GM08714 (cell line): Measurements from ENCODE around the gene VTN.
A peak's percentile ranks its signal among the peaks of the same experiment; 100 is the strongest.

Source experiments
- H3K4me3 ChIP-seq: fragments of 200-500 bp; sonication (Bioruptor generic); 2 replicates; pipeline ENCODE4 v1.5.1; 2014; ENCODE audit warnings: mild to moderate bottlenecking, low read length, inconsistent platforms
- ZNF274 ChIP-seq: IDR thresholded peaks from 2 replicates; pipeline ENCODE4 v1.6.1; 2012; ENCODE audit warnings: mild to moderate bottlenecking, low read depth, low read length

The VTN gene

DNA sequence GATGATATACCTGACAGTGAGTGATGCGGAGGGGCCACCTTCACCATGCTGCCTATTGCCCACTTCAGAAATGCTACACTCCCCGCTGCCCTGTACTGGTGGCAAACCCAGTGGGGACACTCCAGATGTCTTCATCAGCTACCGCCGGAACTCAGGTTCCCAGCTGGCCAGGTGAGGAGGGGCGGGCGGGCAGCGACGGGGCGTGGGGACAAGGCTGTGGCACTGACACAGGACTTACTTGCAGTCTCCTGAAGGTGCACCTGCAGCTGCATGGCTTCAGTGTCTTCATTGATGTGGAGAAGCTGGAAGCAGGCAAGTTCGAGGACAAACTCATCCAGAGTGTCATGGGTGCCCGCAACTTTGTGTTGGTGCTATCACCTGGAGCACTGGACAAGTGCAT lies 18.0 kb upstream of the VTN start:
- H3K4me3 ChIP-seq = no peak overlapping the region
- no peak for TF ChIP-seq ZNF274

DNA sequence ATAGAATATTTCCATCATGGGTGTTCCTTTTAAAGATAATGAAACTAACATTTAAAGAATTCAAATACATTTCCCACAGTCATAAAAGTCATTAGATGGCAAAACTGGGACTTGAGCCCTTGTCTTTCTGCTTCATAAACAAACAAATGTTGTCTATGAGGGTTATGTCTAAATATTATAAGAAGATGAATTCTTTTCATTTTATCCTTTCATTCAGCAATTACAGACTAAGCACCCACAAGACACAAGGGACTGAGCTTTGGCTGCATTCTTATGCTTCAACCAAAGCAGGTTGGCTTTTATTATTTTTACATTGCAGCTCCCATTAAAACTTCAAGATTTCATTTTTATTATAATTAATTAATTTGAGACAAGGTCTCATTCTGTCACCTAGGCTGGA lies 16.3 kb upstream of the VTN start:
- TF ChIP-seq ZNF274 = no peak
- no peak overlapping the region for H3K4me3 ChIP-seq

DNA sequence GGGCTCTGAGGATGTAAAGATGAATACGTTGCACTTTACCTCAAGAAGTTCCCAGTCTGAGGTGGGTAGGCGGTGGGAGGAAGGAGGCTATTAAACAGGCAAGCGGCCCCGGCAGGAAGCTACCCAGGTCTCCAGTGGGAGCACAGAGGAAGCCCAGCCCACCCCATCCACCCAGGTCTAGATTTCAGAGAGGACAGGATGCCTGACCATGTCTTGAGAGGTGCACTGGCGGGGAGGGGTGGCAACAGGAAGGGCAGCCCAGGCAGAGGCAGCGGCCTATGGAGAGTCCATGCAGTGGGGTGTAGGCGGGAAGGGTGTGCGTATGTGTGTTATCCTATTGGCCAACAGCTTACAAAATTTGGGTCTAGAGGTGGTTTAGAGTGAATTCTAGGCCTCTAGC lies 15.3 kb upstream of the VTN start:
- H3K4me3 ChIP-seq = peak overlapping the region; percentile 55; the same call in 1 of the 2 replicates
- TF ChIP-seq ZNF274 = no peak

DNA sequence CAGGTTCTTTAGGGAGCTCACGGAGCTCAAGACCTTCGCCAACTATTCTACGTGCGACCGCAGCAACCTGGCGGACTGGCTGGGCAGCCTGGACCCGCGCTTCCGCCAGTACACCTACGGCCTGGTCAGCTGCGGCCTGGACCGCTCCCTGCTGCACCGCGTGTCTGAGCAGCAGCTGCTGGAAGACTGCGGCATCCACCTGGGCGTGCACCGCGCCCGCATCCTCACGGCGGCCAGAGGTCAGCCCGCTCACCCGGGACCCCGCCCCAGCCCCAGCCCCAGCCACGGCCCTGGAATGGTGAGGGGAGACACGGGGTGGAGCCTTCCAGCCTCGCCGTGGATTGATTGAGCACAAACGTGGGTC lies 14.9 kb upstream of the VTN start:
- no peak for TF ChIP-seq ZNF274
- peak overlapping the region; percentile 55; the same call in 1 of the 2 replicates for H3K4me3 ChIP-seq

DNA sequence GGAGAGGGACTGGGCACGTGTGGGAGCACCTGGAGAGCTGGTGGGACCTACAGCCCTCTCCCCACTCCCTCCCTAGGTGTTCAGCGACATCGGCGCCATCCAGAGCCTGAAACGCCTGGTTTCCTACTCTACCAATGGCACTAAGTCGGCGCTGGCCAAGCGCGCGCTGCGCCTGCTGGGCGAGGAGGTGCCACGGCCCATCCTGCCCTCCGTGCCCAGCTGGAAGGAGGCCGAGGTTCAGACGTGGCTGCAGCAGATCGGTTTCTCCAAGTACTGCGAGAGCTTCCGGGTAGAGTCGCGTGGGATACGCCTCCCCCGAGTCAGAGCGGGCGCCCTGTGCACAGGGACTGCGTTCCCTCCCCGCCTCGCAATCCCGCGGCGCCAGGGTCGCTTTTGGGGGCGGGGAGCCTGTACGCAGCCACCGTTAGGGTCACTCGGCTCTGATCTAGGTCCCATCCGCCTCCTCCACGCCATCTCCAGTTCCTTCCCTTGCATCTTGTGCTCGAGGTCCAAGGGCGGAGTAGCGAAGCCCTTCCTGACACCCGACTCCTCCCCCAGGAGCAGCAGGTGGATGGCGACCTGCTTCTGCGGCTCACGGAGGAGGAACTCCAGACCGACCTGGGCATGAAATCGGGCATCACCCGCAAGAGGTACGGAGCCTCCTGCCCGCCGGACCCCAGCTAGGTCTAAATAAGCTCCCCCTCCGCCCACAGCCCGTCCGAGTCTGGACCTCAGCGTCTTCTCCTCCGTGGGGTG lies 14.4 kb upstream of the VTN start:
- peak overlapping the region; percentile 55; the same call in 1 of the 2 replicates for H3K4me3 ChIP-seq
- TF ChIP-seq ZNF274 = no peak

DNA sequence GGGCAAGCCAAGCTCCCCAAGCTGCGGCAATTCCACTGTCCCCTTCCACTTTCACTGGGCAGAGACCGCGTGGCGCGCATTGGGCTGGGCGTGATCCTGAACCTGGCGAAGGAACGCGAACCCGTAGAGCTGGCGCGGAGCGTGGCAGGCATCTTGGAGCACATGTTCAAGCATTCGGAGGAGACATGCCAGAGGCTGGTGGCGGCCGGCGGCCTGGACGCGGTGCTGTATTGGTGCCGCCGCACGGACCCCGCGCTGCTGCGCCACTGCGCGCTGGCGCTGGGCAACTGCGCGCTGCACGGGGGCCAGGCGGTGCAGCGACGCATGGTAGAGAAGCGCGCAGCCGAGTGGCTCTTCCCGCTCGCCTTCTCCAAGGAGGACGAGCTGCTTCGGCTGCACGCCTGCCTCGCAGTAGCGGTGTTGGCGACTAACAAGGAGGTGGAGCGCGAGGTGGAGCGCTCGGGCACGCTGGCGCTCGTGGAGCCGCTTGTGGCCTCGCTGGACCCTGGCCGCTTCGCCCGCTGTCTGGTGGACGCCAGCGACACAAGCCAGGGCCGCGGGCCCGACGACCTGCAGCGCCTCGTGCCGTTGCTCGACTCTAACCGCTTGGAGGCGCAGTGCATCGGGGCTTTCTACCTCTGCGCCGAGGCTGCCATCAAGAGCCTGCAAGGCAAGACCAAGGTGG lies 11.2 kb upstream of the VTN start:
- no peak overlapping the region for H3K4me3 ChIP-seq
- no peak for TF ChIP-seq ZNF274

DNA sequence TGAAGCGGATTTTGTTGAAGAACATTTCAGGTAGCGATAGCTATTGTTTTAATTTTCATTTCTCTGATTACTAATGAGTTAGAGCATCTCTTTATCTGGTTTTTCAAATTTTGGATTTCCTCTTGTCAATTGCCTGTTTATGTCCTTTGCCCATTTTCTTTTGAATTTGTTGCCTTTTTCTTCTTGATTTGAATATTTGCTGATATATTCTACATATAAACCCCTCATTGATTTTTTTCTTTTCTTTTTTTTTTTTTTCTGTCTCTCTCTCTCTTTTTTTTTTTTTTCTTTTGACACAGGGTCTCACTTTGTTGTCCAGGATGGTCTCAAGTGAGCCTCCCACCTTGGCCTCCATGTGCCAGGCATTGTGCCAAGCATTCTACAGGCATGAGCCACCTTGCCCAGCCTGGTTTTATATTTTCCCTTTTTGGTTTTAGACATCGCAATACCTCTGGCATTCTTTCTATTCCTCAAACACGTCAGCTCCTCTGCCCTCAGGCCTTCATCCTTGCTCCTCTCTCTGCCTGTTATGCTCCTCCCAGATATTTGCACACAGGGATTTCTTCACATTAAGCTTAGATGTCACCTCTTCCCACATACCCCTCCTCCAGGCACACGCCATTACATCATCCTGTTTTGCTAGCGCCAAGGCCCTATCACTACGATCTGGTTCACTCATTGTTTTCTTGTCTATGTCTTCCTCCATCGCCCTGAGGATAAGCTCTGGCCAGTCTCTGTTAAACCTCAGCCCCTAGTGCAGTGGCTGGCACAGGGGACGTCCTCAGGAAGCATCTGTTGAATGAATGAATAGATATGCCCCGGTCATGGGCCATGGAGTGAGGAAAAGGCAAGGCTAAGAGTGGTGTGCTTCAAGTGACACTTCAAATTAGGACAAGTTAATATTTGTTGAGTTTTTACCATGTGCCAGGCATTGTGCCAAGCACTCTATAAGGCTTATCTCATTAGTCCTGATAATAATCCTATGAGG lies 10.0 kb upstream of the VTN start:
- no peak for TF ChIP-seq ZNF274
- H3K4me3 ChIP-seq = no peak overlapping the region

DNA sequence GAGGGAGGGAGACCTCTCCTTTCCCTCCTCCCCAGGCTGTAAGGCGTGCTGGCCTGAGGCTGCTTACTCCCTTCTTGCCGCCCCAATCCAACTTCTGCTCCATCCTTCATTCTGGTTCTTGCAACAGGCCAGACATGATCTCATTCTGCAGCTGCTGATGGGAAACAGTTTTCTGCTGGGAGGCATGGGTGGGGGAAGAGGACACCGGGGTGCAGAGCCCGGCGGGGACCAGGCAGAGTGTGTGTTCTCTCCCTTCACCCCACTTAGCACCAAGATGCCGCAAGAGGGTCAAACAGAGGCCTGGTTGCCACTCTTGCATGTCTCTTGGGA lies 2.8 kb upstream of the VTN start:
- no peak for TF ChIP-seq ZNF274
- H3K4me3 ChIP-seq = no peak overlapping the region; the same call in 1 of the 2 replicates

DNA sequence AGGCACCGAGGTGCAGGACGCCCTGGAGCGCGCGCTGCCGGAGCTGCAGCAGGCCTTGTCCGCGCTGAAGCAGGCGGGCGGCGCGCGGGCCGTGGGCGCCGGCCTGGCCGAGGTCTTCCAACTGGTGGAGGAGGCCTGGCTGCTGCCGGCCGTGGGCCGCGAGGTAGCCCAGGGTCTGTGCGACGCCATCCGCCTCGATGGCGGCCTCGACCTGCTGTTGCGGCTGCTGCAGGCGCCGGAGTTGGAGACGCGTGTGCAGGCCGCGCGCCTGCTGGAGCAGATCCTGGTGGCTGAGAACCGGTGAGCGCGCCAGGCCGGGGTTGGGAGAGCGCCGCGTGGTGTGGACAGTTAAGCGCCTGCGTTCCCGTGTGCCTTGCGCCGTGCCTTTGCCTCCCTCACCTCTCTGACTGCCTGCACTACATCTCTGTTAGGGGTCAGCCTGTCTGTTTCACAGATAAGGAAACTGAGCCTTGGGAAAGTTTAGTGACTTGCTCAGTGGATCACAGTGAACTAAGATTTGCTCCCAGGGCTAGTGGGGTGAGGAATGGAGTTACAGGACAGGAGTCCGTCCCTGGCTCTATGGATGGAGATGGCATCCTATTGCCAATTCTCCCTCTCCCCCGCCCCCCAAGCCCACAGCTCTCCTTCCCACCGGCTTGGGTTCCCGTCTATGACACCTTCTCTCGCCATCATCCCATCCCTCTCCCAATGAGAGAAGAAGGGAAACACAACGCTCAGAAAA lies 2.3 kb upstream of the VTN start:
- H3K4me3 ChIP-seq = peak overlapping the region; percentile 80
- no peak for TF ChIP-seq ZNF274

DNA sequence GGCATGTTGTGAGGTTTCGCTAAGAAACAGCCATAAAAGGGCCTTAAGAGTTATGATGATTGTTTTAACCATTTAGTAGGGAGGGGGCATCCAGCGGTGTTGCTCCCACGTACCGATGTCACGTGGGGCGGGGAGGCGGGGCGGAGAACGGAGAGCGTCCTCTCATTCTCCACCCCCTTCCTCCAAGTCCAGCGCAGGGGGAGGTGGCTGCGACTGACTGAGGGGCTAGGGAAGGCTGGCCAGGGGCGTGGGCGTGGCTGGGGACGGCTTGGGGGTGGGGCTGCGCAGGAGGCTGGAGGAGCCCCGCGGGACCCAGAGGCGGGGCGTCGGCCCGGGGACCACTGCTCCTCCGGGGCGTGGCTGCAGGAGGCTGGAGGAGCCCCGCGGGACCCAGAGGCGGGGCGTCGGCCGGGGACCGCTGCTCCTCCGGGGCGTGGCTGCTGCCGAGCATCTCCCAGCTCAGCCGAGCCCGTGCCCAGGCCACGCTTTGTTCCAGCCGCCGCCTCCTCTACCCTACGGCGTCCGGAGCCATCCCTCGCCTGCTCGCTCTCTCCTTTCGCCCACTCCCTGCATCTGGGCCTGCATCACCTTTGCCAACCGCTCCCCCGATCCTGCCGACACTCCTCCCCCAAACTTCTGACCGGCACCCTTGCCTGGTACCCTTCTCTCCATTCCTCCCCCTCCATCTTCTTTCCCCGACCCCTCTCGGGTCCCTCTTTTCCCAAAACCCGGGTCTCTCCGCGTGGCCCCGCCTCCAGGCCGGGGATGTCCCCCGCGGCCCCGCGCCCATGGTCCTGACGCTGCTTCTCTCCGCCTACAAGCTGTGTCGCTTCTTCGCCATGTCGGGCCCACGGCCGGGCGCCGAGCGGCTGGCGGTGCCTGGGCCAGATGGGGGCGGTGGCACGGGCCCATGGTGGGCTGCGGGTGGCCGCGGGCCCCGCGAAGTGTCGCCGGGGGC lies 1.4 kb upstream of the VTN start, which contains the start of gene SARM1:
Gene SARM1 (plus strand): TSS at position 450 of the 958 bp plus-strand sequence. CDS start 339 bp downstream, at position 789.
- peak within 1 kb of the TSS; percentile 80 for H3K4me3 ChIP-seq
- TF ChIP-seq ZNF274 = no peak

DNA sequence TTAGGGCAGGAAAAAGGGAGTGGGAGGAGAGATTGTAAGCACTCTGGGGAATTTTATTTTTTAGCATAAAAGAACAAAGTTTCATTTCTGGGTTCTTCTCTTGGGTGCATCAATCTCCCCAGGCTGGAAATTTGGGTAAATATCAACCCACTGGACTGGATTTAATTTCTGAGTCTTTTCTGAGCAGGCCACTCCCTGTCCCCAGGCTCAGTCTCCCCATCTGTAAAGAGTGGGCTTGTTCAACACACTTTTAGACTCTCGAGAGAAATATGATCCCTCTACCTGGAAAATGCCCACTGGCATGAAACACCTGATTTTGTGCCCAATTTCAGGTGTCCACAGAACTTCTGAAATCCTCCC lies 617 bp upstream of the VTN start:
- no peak overlapping the region for H3K4me3 ChIP-seq

DNA sequence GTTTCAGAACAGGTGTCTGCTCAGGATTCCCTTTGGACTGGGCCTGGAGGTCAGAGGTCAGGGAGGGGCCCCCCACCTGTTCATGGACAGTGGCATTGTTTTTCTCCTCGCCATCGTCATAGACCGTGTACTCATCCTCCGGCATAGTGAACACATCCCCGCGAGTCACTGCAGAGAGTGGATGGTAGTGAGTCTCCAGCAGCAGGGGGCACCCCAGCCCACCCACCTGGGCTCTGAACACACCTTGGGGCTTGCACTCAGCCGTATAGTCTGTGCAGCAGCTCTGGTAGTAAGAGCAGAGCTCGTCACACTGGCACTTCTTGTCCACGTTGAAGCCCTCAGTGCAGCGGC lies 448 bp downstream of the VTN start:
- no peak for TF ChIP-seq ZNF274
- H3K4me3 ChIP-seq = no peak overlapping the region

More for the DNA sequence above, 617 bp upstream of the VTN start:
- TF ChIP-seq ZNF274 = no peak
